OCI-LY1 (cell line): ENCODE measurements around the gene TRAF5.

Experiments used
- H2AFZ ChIP-seq: fragments of 200-600 bp; sonication (generic), shearing (Covaris generic); 2 replicates; pipeline ENCODE4 v1.6.0; 2014; ENCODE audit warnings: antibody characterized with exemption, mild to moderate bottlenecking, low read length
- H3F3A ChIP-seq: fragments of 200-600 bp; sonication (generic), shearing (Covaris generic); 2 replicates; pipeline ENCODE4 v1.6.0; 2014; ENCODE audit warnings: mild to moderate bottlenecking, antibody characterized with exemption, low read length, moderate library complexity; ENCODE audit not compliant: insufficient read depth
- H3K27ac ChIP-seq: fragments of 200-600 bp; sonication (generic); 2 replicates; pipeline ENCODE4 v1.5.1; 2014; ENCODE audit warnings: low read length, mixed run types, mild to moderate bottlenecking, low read depth; ENCODE audit not compliant: poor library complexity, severe bottlenecking
- H3K27me3 ChIP-seq: fragments of 200-600 bp; sonication (generic); 2 replicates; pipeline ENCODE4 v1.6.0; 2014; ENCODE audit warnings: antibody characterized with exemption, mild to moderate bottlenecking, low read length, moderate library complexity; ENCODE audit not compliant: insufficient read depth
- H3K36me3 ChIP-seq: fragments of 200-600 bp; sonication (generic); 2 replicates; pipeline ENCODE4 v1.6.1; 2014; ENCODE audit warnings: mild to moderate bottlenecking, antibody characterized with exemption, low read length, moderate library complexity, mixed read lengths; ENCODE audit not compliant: insufficient read depth
- H3K4me1 ChIP-seq: fragments of 200-600 bp; sonication (generic); 2 replicates; pipeline ENCODE4 v1.5.1; 2014; ENCODE audit warnings: mild to moderate bottlenecking, low read length, moderate library complexity; ENCODE audit not compliant: insufficient read depth, severe bottlenecking
- H3K4me2 ChIP-seq: fragments of 200-600 bp; sonication (generic), shearing (Covaris generic); 2 replicates; pipeline ENCODE4 v1.6.1; 2014; ENCODE audit warnings: low read length
- H3K4me3 ChIP-seq: fragments of 200-600 bp; sonication (generic); 2 replicates; pipeline ENCODE4 v1.5.1; 2014; ENCODE audit warnings: low read length, low read depth, mild to moderate bottlenecking, mixed read lengths; ENCODE audit not compliant: poor library complexity, severe bottlenecking
- H3K79me2 ChIP-seq: fragments of 200-600 bp; shearing (Covaris generic); 2 replicates; pipeline ENCODE4 v1.6.1; 2016; ENCODE audit warnings: mixed run types, low read length, mixed read lengths; ENCODE audit not compliant: insufficient read depth
- H3K9ac ChIP-seq: fragments of 200-600 bp; sonication (generic), shearing (Covaris generic); 2 replicates; pipeline ENCODE4 v1.6.1; 2014; ENCODE audit warnings: mild to moderate bottlenecking, low read length, mixed read lengths
- H3K9me2 ChIP-seq: fragments of 200-600 bp; sonication (generic), shearing (Covaris generic); 2 replicates; pipeline ENCODE4 v1.6.1; 2014; ENCODE audit warnings: low read depth, mild to moderate bottlenecking, low read length, mixed read lengths
- H3K9me3 ChIP-seq: fragments of 200-600 bp; shearing (Covaris generic); 2 replicates; pipeline ENCODE4 v1.6.1; 2014; ENCODE audit warnings: low read length, mixed read lengths
- H4K20me1 ChIP-seq: fragments of 200-600 bp; sonication (generic), shearing (Covaris generic); 2 replicates; pipeline ENCODE4 v1.6.0; 2016; ENCODE audit warnings: mild to moderate bottlenecking, low read length; ENCODE audit not compliant: insufficient read depth
- CTCF ChIP-seq: fragments of 200-600 bp; sonication (generic), shearing (Covaris generic); IDR thresholded peaks from 2 replicates; pipeline ENCODE4 v1.5.1; 2017; ENCODE audit warnings: mild to moderate bottlenecking, antibody characterized with exemption, low read length, moderate library complexity, mixed read lengths
- EZH2 ChIP-seq: fragments of 200-600 bp; sonication (generic), shearing (Covaris generic); IDR thresholded peaks from 2 replicates; pipeline ENCODE4 v1.8.0; 2017; ENCODE audit warnings: borderline replicate concordance, mixed run types, mild to moderate bottlenecking, antibody characterized with exemption, low read length, moderate library complexity, mixed read lengths

Gene TRAF5

DNA sequence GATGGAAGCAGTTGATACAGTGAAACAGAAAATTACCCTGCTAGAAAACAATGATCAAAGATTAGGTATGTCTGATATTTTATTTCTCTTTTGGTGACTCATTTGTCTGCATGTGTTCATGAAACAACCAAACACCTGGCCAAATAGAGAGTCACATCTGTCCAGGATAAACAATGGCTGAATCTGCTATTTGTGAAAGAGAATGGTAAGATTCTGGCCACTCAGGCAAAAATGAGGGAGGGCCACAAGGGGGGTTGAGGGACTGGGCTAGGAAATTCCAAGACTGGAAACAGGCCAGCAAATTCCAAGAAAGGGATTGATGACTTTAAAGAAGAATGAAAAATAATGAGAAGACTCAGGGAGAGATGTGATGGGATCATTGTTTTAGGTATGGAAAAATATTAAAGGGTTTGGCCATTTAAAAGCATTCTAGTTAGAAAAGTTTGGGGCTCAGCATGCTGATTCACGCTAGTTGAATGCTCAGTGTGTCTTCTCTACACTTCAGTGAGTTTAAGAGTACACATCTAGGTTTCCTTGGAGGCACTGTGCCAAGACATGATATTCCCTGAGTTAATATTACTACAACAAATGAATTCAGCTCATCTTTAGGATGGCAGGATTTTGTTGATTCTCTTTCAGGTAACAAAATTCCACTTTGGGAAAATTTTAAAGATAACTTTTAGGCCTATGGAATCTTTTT is 44.9 kb downstream of the TRAF5 start:
- Histone ChIP-seq H3K27ac (no peak overlapping the region), H3K36me3 (peaks cover 69% of the 10 kb centered on the region; the same call in 1 of the 2 replicates), H3K9me2 (no peaks in the 10 kb centered on the region), H3F3A (no peaks in the 10 kb centered on the region), H4K20me1 (no peaks in the 10 kb centered on the region), H3K4me3 (no peak overlapping the region), H3K4me2 (no peak overlapping the region), H3K27me3 (no peaks in the 10 kb centered on the region), H3K9me3 (no peaks in the 10 kb centered on the region), H3K79me2 (no peaks in the 10 kb centered on the region), H3K9ac (no peak overlapping the region), H3K4me1 (no peaks in the 10 kb centered on the region), H2AFZ (no peak overlapping the region)
- TF ChIP-seq EZH2: no peak
- no peak for TF ChIP-seq CTCF

GRCh38 chr1:211372463-211372862 is 45.8 kb downstream of the TRAF5 start:
- Histone ChIP-seq H3F3A (no peaks in the 10 kb centered on the region), H3K4me1 (no peaks in the 10 kb centered on the region), H3K4me2 (no peak overlapping the region), H3K27ac (no peak overlapping the region), H2AFZ (no peak overlapping the region), H4K20me1 (no peaks in the 10 kb centered on the region), H3K27me3 (no peaks in the 10 kb centered on the region), H3K9me3 (no peaks in the 10 kb centered on the region), H3K36me3 (peaks cover 69% of the 10 kb centered on the region; the same call in 1 of the 2 replicates), H3K4me3 (no peak overlapping the region), H3K9ac (no peak overlapping the region), H3K79me2 (no peaks in the 10 kb centered on the region), H3K9me2 (no peaks in the 10 kb centered on the region)
- TF ChIP-seq EZH2: no peak
- no peak for TF ChIP-seq CTCF

DNA sequence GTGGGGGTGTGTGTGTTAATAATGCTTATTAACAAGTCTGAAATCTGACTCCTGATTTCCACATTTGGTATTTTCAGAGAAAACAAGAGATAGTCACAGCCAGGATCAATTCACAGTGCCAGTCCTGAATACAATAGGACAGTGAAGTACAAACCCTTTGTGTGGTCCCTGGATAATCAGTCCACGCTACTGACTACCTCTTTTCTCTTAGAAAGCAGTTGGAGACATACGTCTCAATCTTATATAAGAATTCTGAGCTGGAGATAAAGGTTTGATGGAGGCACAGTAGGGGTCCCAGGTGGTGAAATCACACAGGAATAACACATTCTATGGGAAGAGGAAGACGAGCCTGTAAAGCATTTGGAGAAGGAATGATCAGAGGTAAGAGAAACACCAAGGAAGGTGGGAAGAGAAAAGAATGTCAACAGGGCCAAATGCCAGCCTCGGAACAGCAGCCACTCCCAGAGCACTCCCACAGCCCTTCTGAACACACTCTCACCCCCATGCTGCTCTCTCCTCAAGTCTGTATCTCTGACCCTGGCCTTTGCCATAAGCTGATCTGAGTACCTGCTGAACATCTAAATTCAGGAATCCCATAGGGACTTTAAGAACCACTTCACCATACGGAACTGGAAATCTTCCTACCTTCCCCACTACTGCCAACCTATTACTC is 48.6 kb downstream of the TRAF5 start:
- H3K4me3 ChIP-seq: no peak overlapping the region

More for the DNA sequence above, 48.6 kb downstream of the TRAF5 start:
- TF ChIP-seq EZH2 (no peak), CTCF (no peak)
- Histone ChIP-seq H3K27me3 (no peaks in the 10 kb centered on the region), H3K9me3 (no peaks in the 10 kb centered on the region), H3K4me2 (no peak overlapping the region), H3K79me2 (no peaks in the 10 kb centered on the region), H3K9ac (no peak overlapping the region), H3K36me3 (peaks cover 49% of the 10 kb centered on the region; the same call in 1 of the 2 replicates), H2AFZ (no peak overlapping the region), H4K20me1 (no peaks in the 10 kb centered on the region), H3F3A (no peaks in the 10 kb centered on the region), H3K4me1 (no peaks in the 10 kb centered on the region), H3K27ac (no peak overlapping the region), H3K9me2 (no peaks in the 10 kb centered on the region)
